ENCODE data around the gene RANBP9.

Gene RANBP9

DNA sequence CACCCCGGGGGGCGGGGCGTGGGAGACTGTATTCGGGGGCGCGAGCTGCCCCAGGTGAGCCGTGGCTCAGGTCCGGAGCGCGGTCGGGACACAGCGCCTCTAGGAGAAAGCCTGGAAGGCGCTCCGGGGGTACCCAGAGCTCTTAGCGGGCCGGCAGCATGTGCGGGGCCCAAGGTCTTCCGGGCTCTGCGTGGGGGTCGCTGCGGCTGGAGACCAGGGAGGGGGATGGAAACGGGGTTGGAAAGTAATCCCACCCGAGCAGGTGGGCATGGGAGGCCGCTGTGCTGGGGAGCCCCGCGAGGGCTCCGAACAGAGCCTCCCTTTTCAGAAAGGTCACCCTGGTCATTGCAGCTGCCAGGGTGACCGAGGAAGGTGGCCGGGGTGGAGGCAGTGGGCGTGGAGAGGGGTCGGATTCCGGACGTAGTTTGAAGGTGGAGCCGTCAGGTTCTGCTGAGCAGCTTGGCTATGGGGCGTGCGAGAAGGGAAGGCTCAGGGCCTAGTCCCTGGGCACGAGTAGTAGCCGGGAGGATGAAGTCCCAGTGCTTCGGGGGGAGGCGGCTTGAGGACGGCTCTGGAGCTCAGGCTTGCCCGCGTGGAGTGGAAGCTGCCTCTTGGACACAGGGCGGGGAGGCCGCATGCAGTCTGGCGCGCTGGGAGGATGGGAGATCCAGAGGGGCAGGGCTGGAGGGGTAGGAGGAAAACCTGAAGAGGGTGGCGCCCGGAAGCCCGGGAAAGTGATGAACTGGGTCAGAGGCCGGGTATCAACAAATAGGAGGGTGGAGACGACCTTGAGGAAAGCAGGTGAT, 136.9 kb downstream of the RANBP9 start, which contains the start of gene SIRT5:
TSS of gene SIRT5 (plus strand) at position 31 of the 806 bp plus-strand sequence. CDS start 9,510 bp downstream, outside the sequence.
- peak; percentile 65 for DNase-seq (ENCODE audit: low read depth)
- TF ChIP-seq, protein P1, sequence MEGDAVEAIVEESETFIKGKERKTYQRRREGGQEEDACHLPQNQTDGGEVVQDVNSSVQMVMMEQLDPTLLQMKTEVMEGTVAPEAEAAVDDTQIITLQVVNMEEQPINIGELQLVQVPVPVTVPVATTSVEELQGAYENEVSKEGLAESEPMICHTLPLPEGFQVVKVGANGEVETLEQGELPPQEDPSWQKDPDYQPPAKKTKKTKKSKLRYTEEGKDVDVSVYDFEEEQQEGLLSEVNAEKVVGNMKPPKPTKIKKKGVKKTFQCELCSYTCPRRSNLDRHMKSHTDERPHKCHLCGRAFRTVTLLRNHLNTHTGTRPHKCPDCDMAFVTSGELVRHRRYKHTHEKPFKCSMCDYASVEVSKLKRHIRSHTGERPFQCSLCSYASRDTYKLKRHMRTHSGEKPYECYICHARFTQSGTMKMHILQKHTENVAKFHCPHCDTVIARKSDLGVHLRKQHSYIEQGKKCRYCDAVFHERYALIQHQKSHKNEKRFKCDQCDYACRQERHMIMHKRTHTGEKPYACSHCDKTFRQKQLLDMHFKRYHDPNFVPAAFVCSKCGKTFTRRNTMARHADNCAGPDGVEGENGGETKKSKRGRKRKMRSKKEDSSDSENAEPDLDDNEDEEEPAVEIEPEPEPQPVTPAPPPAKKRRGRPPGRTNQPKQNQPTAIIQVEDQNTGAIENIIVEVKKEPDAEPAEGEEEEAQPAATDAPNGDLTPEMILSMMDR (IDR thresholded peaks at IDR 0.05; ENCODE audit: low read depth, low read length, missing control alignments) = no peak

DNA sequence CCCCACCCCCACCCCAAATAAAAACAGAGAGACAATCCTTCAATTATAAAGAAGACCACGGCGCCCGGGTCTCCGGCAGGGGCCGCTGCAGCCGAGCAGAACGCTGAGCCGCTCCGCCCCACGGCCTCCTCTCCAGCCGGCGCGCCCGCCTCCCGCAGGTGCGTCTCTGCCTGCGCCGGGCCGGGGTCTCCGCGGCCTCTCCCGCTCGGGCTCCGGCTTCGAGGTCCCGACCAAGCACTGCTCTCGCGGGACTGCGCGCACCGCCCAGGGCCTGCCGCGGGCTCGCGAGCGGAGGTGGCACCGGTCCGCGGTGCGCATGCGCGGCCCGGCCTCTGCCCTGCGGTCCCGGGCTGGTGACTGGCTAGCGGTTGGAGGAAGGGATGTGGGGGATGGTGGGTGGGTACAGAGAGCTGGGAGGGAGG, 137.5 kb downstream of the RANBP9 start:
- TF ChIP-seq, protein P1 (IDR thresholded peaks at IDR 0.05; ENCODE audit: low read depth, low read length, missing control alignments) = peak; percentile 51
- DNase-seq (ENCODE audit: low read depth) = peak; percentile 84
- peak overlapping the region; percentile 80 for H3K4me3 ChIP-seq (ENCODE audit: low read depth, low read length)

More for the DNA sequence above, 136.9 kb downstream of the RANBP9 start, which contains the start of gene SIRT5:
- peak within 1 kb of the TSS; percentile 80 for H3K4me3 ChIP-seq (ENCODE audit: low read depth, low read length)

DNA sequence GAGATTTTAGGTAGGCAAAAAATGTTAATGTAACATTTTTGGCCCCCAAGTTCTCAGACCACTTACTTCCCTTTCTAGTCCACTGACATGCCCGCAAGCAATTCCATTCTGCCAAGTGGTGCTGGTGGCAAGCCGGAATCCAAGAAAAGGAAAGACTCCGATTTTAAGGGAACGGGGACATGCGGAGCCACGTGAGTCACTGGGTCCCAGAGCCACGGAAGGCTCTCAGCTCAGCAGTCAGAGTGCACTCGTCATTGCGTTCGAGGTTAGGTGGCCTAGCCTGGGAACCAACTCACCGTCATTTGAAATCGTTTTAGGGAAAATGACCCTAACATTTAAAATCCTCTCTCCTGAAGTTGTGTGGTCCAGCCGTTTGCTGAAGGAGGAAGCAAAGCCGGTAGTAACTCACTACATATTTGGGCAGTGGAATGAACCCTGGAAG, 137.9 kb downstream of the RANBP9 start:
- no peak for DNase-seq (ENCODE audit: low read depth)
- H3K4me3 ChIP-seq (ENCODE audit: low read depth, low read length) = peak overlapping the region; percentile 80
- TF ChIP-seq, protein P1 (IDR thresholded peaks at IDR 0.05; ENCODE audit: low read depth, low read length, missing control alignments) = no peak

DNA sequence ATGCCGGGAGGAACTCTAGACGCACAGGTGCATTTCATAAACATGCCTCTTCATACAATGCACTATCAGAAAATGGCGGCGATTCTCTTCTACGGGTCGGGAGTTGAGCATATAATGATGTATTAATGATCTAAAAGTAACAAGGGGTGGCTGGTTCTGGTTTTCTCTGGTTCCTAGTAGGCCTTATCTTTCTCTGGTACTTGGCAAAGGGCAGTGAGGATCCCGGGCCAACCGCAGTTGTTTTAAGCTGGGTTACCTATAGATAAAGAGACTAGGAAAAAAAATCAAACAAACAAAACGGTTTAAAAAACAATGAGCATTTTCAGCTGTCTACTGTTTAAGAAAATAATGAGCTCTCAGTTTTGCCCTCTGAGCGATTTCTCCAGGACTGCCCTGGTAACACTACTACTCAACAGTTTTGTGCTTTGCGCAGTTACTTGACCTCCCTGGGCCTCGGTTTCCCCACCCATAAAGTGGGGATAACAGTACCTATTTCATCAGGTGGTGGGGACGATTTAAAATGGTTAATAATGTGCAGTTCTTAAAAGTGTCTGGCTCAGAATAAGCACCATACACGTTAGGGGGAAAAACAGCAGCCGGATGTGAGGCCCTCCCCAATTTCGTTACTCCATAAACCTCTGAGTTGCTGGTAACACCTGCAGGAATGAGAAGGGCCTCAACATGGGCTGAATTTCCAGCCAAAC, 138.5 kb downstream of the RANBP9 start:
- TF ChIP-seq, protein P1 (IDR thresholded peaks at IDR 0.05; ENCODE audit: low read depth, low read length, missing control alignments) = no peak
- peak overlapping the region; percentile 80; the same call in 1 of the 2 replicates for H3K4me3 ChIP-seq (ENCODE audit: low read depth, low read length)
- DNase-seq (ENCODE audit: low read depth) = no peak

DNA sequence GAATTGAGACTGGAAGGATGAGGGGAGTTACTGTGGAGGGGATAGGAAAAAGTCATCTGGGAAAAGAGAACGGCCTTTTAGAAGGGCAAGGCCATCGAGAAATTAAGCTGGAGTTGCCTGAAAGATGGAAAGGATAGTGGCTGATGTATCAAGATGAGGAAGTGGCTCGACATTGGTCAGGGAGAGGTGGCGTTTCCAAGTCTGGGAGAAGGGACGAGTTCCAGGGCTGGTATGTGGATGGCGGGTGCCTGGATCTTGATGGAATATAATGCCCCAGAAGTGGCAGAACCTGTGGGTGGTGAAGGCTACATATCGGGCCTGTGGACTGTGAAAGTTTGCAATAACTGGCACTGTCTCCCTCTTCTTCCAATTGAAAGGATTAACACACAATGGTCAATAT, 139.4 kb downstream of the RANBP9 start:
- no peak overlapping the region for H3K4me3 ChIP-seq (ENCODE audit: low read depth, low read length)
- TF ChIP-seq, protein P1 (IDR thresholded peaks at IDR 0.05; ENCODE audit: low read depth, low read length, missing control alignments) = no peak
- no peak for DNase-seq (ENCODE audit: low read depth)

All from GM12864 (cell line).